ENCODE measurements around the gene FARS2.

FARS2 gene

GRCh38 chr6:5584078-5584482, 322.8 kb downstream of the FARS2 start:
- no peak for DNase-seq (ENCODE audit: low read depth)

GRCh38 chr6:5587648-5588047, 326.3 kb downstream of the FARS2 start:
- no peak for DNase-seq (ENCODE audit: low read depth)

DNA sequence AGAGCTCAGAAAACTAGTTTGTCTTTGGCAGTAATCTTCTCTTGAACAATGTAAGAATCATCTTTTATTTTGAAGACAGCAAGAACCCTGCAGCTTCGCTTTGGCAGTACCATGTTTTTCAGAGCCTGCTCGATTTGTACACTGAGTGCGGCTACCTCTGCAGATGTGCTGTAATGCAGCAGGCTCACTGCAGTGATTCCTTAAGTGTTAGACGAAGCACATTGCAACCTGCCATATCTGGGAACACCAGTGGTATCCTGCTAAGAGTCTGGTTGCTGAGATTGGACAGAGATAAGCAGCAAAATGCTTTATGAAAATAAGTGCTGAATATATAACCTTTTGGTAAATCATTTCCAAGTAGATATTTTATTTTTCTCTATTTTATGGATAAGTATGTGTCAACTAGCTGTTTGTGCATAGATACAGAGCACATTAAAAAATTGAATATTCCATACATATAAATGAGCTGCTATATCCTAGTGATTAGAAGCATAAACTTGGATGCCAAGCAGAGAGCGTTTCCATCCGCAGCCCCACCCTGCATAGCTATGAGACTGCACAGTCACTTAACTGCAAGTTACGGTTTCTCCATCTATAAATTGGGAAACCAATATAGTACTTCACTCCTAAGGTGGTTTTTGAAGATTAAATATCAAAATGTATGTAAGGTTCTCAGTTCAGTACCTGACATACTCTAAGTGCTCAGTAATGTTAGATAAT, 328.3 kb downstream of the FARS2 start:
- no peak for DNase-seq (ENCODE audit: low read depth)

- DNase-seq (ENCODE audit: low read depth): no peak
These were observed 328.9 kb downstream of the FARS2 start for GRCh38 chr6:5590187-5590586.

DNA sequence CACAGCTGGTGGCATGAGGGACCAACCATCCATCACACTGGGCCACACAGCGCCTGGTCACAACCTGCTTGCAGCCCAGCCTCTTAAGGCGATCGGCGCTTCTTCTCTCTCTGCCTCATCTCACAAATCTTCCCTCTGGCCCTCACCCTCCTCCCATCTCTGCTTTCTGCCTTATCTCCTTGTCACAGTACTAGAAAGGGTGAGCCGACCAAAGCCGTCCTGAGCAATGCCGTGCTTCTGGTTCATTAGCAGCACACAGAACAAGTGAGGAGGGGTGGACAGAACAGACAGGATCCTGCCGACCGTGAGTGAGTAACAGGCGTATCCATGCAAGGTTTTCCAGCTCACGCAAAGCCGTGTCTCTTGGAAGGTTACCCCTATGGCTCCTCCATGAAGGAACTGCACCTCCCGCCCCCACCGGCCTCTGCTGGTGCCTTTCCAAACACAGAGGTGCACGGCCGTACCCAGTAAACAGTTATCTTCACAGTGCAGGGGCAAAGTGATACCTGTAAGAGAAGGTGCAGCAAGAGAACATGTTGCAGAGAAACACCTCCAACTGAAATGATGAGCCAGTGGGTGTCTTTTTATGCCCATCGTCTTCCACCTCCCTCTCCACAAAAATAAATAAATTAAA, 331.7 kb downstream of the FARS2 start:
- no peak for DNase-seq (ENCODE audit: low read depth)

DNA sequence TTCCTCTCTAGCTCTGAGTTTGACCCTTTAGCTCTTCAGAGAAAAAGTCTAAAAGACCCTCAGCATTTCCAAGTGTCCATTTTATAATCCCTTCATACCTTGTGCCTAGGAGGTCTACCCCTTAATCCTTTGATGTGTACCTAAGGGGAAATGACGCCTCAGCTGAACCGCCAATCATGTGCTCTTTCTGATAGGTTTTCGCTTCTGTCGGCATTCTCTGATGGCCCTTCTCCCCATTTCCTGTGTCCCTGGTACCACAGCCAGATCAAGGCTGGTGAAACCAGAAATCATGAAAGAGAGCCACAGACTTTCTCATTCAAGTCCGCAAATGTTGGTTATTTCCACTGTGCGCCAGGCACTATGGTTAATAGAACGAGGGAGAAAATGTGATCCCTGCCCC, 333.9 kb downstream of the FARS2 start:
- no peak for DNase-seq (ENCODE audit: low read depth)

- no peak for DNase-seq (ENCODE audit: low read depth)
These were observed 336.1 kb downstream of the FARS2 start for GRCh38 chr6:5597413-5597812.

GRCh38 chr6:5598123-5598522, 336.8 kb downstream of the FARS2 start:
- no peak for DNase-seq (ENCODE audit: low read depth)

DNA sequence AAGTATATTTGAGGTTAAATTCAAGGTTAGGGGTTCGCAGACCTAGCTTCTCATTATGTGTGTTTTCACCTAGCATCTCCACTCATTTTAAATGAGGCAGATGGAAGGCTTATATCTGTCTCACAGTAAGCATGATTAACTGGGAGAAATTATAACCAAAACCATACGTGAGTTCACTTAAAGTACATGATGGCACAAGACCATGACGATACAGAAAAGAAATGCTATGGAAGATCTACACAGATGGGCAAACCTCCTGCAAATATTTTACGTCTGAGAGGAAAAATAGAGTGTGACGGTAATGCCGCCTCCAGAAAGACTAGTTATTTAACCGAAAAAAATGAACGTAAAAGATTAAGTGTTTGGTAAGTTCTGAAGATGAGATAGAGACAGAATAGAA, 337.8 kb downstream of the FARS2 start:
- DNase-seq (ENCODE audit: low read depth): no peak

GRCh38 chr6:5605937-5606336, 344.6 kb downstream of the FARS2 start:
- no peak for DNase-seq (ENCODE audit: low read depth)

GRCh38 chr6:5606546-5606945, 345.2 kb downstream of the FARS2 start:
- no peak for DNase-seq (ENCODE audit: low read depth)

DNA sequence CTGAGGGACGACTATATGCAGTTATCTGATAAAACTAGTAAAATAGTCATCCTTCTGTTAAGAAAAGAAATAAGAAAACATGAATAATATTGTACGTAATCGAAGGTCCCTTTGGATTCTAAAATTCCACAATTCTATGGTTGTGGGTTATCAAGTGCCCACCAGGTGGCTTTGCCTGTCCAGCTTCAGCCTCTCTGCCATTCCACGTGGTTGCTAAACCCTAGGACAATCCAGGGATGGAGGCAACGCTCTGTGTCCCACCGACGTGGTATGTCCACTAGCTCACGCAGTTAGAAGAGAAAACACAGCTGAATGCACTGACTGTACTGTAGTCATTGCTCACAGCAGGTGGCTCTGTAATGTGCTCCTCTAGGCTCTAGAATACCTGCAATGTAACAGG, 349.3 kb downstream of the FARS2 start:
- no peak for DNase-seq (ENCODE audit: low read depth)

DNA sequence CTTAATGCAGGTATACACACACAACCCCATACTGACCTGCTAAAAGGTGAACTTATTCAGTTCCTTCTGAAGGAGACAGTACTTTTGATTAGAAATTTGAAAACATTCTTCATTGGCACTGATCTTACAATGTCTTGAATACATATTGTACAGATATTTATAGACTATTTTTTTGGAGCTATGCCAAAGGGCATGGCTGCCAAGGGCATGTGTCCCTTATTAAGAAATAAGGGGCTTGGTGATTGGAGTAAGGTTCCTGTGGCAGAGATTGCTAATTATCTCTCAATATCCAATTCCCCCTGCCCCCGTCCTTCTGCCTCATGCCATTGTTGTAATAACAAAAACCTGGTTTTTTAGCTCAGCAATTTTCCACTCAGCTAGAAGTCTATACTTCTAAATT, 355.9 kb downstream of the FARS2 start:
- DNase-seq (ENCODE audit: low read depth): no peak

GRCh38 chr6:5619249-5619648, 357.9 kb downstream of the FARS2 start:
- peak; percentile 17 for DNase-seq (ENCODE audit: low read depth)

DNA sequence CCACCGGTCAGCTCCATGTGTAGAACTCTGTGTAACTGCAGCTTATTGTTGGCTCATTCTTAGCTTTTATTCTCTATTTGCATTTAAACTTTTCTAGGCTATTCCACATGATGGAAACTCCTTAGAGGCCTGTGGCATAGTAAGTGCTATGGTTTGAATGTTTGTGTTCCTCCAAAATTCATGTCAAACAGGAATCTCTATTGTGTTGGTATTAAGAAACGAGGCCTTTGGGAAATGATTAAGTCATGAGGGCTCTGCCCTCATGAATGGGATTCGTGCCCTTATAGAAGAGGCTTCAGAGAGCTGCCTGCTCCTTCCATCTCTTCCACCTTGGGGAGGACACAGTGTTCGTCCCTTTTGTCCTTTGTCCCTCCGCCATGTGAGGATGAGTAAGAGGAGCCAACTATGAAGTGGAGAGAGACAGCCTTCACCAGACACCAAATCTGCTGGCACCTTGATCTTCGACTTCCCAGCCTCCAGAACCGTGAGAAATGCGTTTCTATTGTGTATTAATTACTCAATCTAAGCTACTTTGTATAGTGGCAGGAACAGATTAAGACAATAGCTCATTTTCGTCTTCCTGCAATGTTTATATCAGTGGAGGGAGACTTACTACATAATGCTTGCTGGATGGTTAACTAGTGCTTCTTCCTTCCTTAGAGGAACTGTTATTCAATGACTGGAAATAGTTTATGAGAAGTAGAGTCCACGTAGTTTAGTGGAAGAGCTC, 361.1 kb downstream of the FARS2 start:
- no peak for DNase-seq (ENCODE audit: low read depth)

GRCh38 chr6:5623769-5624168, 362.5 kb downstream of the FARS2 start:
- DNase-seq (ENCODE audit: low read depth): no peak

DNA sequence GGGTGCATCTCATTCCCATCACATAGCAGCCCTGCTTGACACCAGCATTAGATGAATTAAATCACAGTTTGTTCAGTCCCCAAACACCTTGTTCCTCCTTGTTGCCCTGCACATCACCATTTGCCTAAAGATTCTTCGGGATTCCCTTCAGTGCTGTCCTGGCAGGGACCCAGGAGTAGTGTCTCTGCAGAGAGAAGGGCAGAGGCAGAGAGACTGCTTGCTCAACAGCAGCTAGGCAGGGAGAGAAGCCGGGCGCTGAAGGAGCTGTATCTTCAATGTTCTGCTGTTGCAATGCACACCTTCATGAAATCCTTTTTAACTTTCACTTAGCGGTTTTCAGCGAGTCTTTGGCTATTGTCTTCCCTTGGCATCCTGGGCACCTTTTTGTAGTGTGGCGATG, 362.9 kb downstream of the FARS2 start:
- DNase-seq (ENCODE audit: low read depth): no peak

GRCh38 chr6:5626727-5627426, 365.6 kb downstream of the FARS2 start:
- no peak for DNase-seq (ENCODE audit: low read depth)

DNA sequence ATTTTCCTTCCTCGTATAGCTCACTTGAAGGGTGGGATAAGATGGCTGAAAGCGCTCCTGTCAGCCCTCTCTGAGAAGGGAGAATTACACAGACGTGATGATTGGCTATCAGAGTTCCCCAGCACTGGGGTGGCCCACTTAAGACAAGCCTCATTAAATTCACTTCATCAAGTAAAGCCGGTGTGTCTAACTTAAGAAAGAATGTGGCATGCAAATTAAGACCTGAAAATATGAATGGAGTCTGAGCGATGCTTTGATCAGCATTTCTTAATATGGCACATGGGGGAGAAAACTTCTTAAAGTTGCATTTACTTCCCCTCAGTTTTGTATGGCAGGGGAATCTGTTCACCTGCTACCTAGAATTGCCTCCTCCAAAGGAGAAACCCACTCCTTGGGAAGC, 369.3 kb downstream of the FARS2 start:
- no peak for DNase-seq (ENCODE audit: low read depth)

DNA sequence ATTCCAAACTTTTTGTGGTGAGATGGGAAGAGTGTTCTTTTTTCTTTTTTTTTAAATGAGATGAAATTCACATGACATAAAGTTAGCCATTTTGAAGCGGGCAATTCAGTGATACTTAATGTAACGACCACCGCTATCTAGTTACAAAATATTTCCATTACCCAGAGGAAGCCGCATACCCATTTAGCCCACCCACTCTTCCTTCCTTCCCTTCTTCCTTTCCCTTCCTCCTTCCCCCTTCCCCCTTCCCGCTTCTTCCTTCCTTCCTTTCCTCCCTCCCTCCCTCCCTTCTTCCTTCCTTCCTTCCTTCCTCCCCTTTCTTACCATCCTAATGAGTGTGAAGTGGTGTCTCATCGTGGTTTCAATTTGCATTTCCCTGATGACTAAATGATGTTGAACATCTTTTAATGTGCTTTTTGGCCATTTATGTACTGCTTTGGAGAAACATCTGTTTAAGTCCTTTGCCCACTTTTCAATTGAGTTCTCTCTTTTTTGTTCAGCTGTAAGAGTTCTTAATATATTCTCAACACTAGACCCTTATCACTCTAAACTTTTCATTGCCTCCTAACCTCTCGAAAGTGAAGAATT, 371.1 kb downstream of the FARS2 start:
- DNase-seq (ENCODE audit: low read depth): no peak

DNA sequence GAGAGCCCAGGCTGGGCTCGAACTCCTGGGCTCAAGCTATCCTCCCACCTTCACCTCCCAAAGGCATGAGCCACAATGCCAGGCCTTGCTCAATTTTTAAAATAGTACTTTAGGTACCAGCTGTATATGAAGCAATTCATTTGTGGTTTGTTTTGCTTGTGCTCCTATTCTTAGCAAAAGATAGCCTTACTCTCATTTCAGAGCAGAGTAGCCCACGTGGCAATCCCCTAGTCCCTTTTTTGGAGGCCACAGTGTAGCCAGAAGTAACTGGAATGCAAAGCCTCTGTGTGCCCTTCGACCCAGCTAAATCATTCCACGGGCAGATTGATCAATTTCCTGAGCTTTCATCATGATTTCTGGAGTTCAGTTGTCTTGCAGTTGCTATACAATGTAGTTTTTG, 373.2 kb downstream of the FARS2 start:
- DNase-seq (ENCODE audit: low read depth): no peak
